ENCODE results near the gene PLEKHA7. TPM values are rescaled to one million over a fixed set of nuclear protein-coding genes. Genes with fewer than 3 reads are reported as not detected.
A peak's percentile ranks its signal among the peaks of the same experiment; 100 is the strongest.
"Not testable (repeated sequence)": the region's sequence is repeated elsewhere in the genome, so short reads cannot be mapped to it uniquely, and the experiment has no call there.

The PLEKHA7 gene
- total and polyA plus RNA-seq, 5 donors: 16.2 to 44.6 (median 33.8) TPM

GRCh38 chr11:16977136-16977993 lies 36.8 kb downstream of the PLEKHA7 start:
- WGBS: 88% methylated on average over 7 of the region's 7 CpGs
- H3K27me3 ChIP-seq (ENCODE audit: control insufficient read depth, insufficient read depth): no peaks in the 10 kb centered on the region
- H3K27ac ChIP-seq (ENCODE audit: low read length): no peak overlapping the region
- no peaks in the 10 kb centered on the region for H3K9me3 ChIP-seq (ENCODE audit: control insufficient read depth, low read length)
- peaks cover 5% of the 10 kb centered on the region for H3K4me1 ChIP-seq (ENCODE audit: control insufficient read depth, insufficient read depth, low read length)
- no peak overlapping the region for H3K4me3 ChIP-seq (ENCODE audit: low read length)
- no peak for ATAC-seq
- intact Hi-C loops (cut with DNase I): no loop called here
- no peak for DNase-seq

- Histone ChIP-seq H3K4me3 (ENCODE audit: low read length) (no peak overlapping the region), H3K27me3 (ENCODE audit: control insufficient read depth, insufficient read depth) (no peaks in the 10 kb centered on the region), H3K9me3 (ENCODE audit: control insufficient read depth, low read length) (no peaks in the 10 kb centered on the region), H3K27ac (ENCODE audit: low read length) (no peak overlapping the region), H3K4me1 (ENCODE audit: control insufficient read depth, insufficient read depth, low read length) (peaks cover 5% of the 10 kb centered on the region)
- no peak for DNase-seq
- WGBS: 66% methylated on average over 5 of the region's 5 CpGs
- intact Hi-C loops (cut with DNase I): no loop called here
- ATAC-seq: no peak
Observed at GRCh38 chr11:16976379-16976778, 37.8 kb downstream of the PLEKHA7 start.

- intact Hi-C loops (cut with DNase I): no loop called here
- Histone ChIP-seq H3K9me3 (ENCODE audit: control insufficient read depth, low read length) (no peaks in the 10 kb centered on the region), H3K27me3 (ENCODE audit: control insufficient read depth, insufficient read depth) (no peaks in the 10 kb centered on the region), H3K4me1 (ENCODE audit: control insufficient read depth, insufficient read depth, low read length) (peaks cover 2% of the 10 kb centered on the region), H3K4me3 (ENCODE audit: low read length) (no peak overlapping the region), H3K27ac (ENCODE audit: low read length) (no peak overlapping the region)
- no peak for DNase-seq
- no peak for ATAC-seq
- 78% methylated on average over 1 of the region's 1 CpG for WGBS
Observed at GRCh38 chr11:16975906-16976305, 38.3 kb downstream of the PLEKHA7 start.

- H3K27ac ChIP-seq (ENCODE audit: low read length): no peak overlapping the region
- H3K4me1 ChIP-seq (ENCODE audit: control insufficient read depth, insufficient read depth, low read length): no peaks in the 10 kb centered on the region
- DNase-seq (no peak), ATAC-seq (no peak)
- 74% methylated on average over 3 of the region's 3 CpGs for WGBS
- intact Hi-C loops (cut with DNase I): no loop called here
- no peaks in the 10 kb centered on the region for H3K9me3 ChIP-seq (ENCODE audit: control insufficient read depth, low read length)
- no peak overlapping the region for H3K4me3 ChIP-seq (ENCODE audit: low read length)
- H3K27me3 ChIP-seq (ENCODE audit: control insufficient read depth, insufficient read depth): no peaks in the 10 kb centered on the region
Observed at GRCh38 chr11:16973338-16973964, 40.8 kb downstream of the PLEKHA7 start.

GRCh38 chr11:16969010-16969999 lies 44.9 kb downstream of the PLEKHA7 start:
- intact Hi-C loops (cut with DNase I): no loop called here
- H3K27me3 ChIP-seq (ENCODE audit: control insufficient read depth, insufficient read depth): no peaks in the 10 kb centered on the region
- H3K9me3 ChIP-seq (ENCODE audit: control insufficient read depth, low read length): no peaks in the 10 kb centered on the region
- no peak overlapping the region for H3K27ac ChIP-seq (ENCODE audit: low read length)
- WGBS: 53% methylated on average over 5 of the region's 5 CpGs
- H3K4me3 ChIP-seq (ENCODE audit: low read length): no peak overlapping the region
- no peaks in the 10 kb centered on the region for H3K4me1 ChIP-seq (ENCODE audit: control insufficient read depth, insufficient read depth, low read length)
- ATAC-seq: no peak
- no peak for DNase-seq

- intact Hi-C loops (cut with DNase I): no loop called here
- no peaks in the 10 kb centered on the region for H3K4me1 ChIP-seq (ENCODE audit: control insufficient read depth, insufficient read depth, low read length)
- WGBS: 76% methylated on average over 2 of the region's 2 CpGs
- H3K4me3 ChIP-seq (ENCODE audit: low read length): no peak overlapping the region
- H3K27me3 ChIP-seq (ENCODE audit: control insufficient read depth, insufficient read depth): no peaks in the 10 kb centered on the region
- peak in 1 of 3 donors; percentile 31 for DNase-seq
- H3K9me3 ChIP-seq (ENCODE audit: control insufficient read depth, low read length): no peaks in the 10 kb centered on the region
- no peak for ATAC-seq
- H3K27ac ChIP-seq (ENCODE audit: low read length): no peak overlapping the region
Observed at GRCh38 chr11:16968196-16968595, 46.0 kb downstream of the PLEKHA7 start.

- H3K9me3 ChIP-seq (ENCODE audit: control insufficient read depth, low read length): no peaks in the 10 kb centered on the region
- H3K27ac ChIP-seq (ENCODE audit: low read length): no peak overlapping the region
- no peak overlapping the region for H3K4me3 ChIP-seq (ENCODE audit: low read length)
- 84% methylated on average over 6 of the region's 6 CpGs for WGBS
- H3K27me3 ChIP-seq (ENCODE audit: control insufficient read depth, insufficient read depth): no peaks in the 10 kb centered on the region
- H3K4me1 ChIP-seq (ENCODE audit: control insufficient read depth, insufficient read depth, low read length): no peaks in the 10 kb centered on the region
- intact Hi-C loops (cut with DNase I): no loop called here
- ATAC-seq: no peak
- no peak for DNase-seq
Observed at GRCh38 chr11:16966930-16967671, 47.1 kb downstream of the PLEKHA7 start.

GRCh38 chr11:16964501-16964900 lies 49.7 kb downstream of the PLEKHA7 start:
- Histone ChIP-seq H3K4me1 (ENCODE audit: control insufficient read depth, insufficient read depth, low read length) (peaks cover 2% of the 10 kb centered on the region), H3K4me3 (ENCODE audit: low read length) (no peak overlapping the region), H3K27me3 (ENCODE audit: control insufficient read depth, insufficient read depth) (no peaks in the 10 kb centered on the region), H3K27ac (ENCODE audit: low read length) (no peak overlapping the region), H3K9me3 (ENCODE audit: control insufficient read depth, low read length) (no peaks in the 10 kb centered on the region)
- ATAC-seq (no peak), DNase-seq (no peak)
- WGBS: 91% methylated on average over 3 of the region's 3 CpGs
- intact Hi-C loops (cut with DNase I): no loop called here

- Histone ChIP-seq H3K9me3 (ENCODE audit: control insufficient read depth, low read length) (no peaks in the 10 kb centered on the region), H3K4me1 (ENCODE audit: control insufficient read depth, insufficient read depth, low read length) (peaks cover 2% of the 10 kb centered on the region), H3K4me3 (ENCODE audit: low read length) (no peak overlapping the region), H3K27me3 (ENCODE audit: control insufficient read depth, insufficient read depth) (no peaks in the 10 kb centered on the region), H3K27ac (ENCODE audit: low read length) (no peak overlapping the region)
- ATAC-seq: no peak
- intact Hi-C loops (cut with DNase I): no loop called here
- no peak for DNase-seq
- WGBS: 54% methylated on average over 3 of the region's 3 CpGs
Observed at GRCh38 chr11:16963316-16963876, 50.8 kb downstream of the PLEKHA7 start.

- intact Hi-C loops (cut with DNase I); DNase-seq; H3K4me3 ChIP-seq (ENCODE audit: low read length); H3K4me1 ChIP-seq (ENCODE audit: control insufficient read depth, insufficient read depth, low read length); ATAC-seq; H3K27ac ChIP-seq (ENCODE audit: low read length); H3K9me3 ChIP-seq (ENCODE audit: control insufficient read depth, low read length); H3K27me3 ChIP-seq (ENCODE audit: control insufficient read depth, insufficient read depth): not testable (repeated sequence)
Observed at GRCh38 chr11:16962589-16962988, 51.6 kb downstream of the PLEKHA7 start.

Measured in right cardiac atrium (tissue), 5 donors.